ENCODE measurements around the gene MYLK. TPM values are rescaled to one million over a fixed set of nuclear protein-coding genes. Genes with fewer than 3 reads are reported as not detected.

MYLK gene
- total RNA-seq, 4 donors from 2014 or later, result 24.6 to 47.0 (median 39.2) TPM

GRCh38 chr3:123864706-123865105 is 19.4 kb downstream of the MYLK start:
- no peak for DNase-seq (ENCODE audit: low spot score in 2 of 2)
- H3K27ac ChIP-seq, result no peak overlapping the region

DNA sequence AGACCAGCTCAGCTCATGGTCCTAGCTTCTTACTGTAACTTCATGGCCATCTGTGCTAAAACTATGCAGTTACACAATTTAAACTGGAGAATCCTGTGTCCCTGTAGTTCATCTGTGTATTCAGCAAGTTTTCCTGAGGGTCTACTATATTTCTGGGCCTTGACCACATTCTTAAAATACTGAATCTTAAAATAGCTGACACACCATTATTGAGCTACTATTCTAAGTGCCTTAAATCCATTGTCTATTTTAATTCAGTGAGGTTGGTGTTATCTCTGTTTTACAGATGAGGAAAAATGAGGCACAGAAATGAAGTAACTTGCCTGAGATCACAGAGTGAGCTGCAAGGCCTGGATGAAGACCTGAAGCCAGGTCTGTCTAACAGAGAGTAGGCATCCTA is 22.0 kb downstream of the MYLK start:
- Histone ChIP-seq H3K4me1 (no peaks in the 10 kb centered on the region), H3K36me3 (no peaks in the 10 kb centered on the region), H3K27me3 (no peaks in the 10 kb centered on the region), H3K27ac (no peak overlapping the region), H3K9me3 (no peaks in the 10 kb centered on the region), H3K4me3 (no peak overlapping the region)
- no peak for DNase-seq (ENCODE audit: low spot score in 2 of 2)
- TF ChIP-seq, protein P1, sequence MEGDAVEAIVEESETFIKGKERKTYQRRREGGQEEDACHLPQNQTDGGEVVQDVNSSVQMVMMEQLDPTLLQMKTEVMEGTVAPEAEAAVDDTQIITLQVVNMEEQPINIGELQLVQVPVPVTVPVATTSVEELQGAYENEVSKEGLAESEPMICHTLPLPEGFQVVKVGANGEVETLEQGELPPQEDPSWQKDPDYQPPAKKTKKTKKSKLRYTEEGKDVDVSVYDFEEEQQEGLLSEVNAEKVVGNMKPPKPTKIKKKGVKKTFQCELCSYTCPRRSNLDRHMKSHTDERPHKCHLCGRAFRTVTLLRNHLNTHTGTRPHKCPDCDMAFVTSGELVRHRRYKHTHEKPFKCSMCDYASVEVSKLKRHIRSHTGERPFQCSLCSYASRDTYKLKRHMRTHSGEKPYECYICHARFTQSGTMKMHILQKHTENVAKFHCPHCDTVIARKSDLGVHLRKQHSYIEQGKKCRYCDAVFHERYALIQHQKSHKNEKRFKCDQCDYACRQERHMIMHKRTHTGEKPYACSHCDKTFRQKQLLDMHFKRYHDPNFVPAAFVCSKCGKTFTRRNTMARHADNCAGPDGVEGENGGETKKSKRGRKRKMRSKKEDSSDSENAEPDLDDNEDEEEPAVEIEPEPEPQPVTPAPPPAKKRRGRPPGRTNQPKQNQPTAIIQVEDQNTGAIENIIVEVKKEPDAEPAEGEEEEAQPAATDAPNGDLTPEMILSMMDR (IDR thresholded peaks at IDR 0.05), result no peak
- TF ChIP-seq POLR2A (IDR thresholded peaks at IDR 0.05) (no peak), POLR2AphosphoS5 (IDR thresholded peaks at IDR 0.05) (no peak), EP300 (IDR thresholded peaks at IDR 0.05) (no peak)

More at GRCh38 chr3:123864706-123865105, 19.4 kb downstream of the MYLK start:
- Histone ChIP-seq H3K27me3 (no peaks in the 10 kb centered on the region), H3K4me3 (no peak overlapping the region), H3K9me3 (no peaks in the 10 kb centered on the region), H3K36me3 (no peaks in the 10 kb centered on the region), H3K4me1 (no peaks in the 10 kb centered on the region)
- WGBS, result 98% methylated on average over 4 of the region's 4 CpGs
- TF ChIP-seq POLR2A (IDR thresholded peaks at IDR 0.05), result no peak
- TF ChIP-seq, protein P1 (IDR thresholded peaks at IDR 0.05), result no peak
- TF ChIP-seq POLR2AphosphoS5 (IDR thresholded peaks at IDR 0.05), result no peak

DNA sequence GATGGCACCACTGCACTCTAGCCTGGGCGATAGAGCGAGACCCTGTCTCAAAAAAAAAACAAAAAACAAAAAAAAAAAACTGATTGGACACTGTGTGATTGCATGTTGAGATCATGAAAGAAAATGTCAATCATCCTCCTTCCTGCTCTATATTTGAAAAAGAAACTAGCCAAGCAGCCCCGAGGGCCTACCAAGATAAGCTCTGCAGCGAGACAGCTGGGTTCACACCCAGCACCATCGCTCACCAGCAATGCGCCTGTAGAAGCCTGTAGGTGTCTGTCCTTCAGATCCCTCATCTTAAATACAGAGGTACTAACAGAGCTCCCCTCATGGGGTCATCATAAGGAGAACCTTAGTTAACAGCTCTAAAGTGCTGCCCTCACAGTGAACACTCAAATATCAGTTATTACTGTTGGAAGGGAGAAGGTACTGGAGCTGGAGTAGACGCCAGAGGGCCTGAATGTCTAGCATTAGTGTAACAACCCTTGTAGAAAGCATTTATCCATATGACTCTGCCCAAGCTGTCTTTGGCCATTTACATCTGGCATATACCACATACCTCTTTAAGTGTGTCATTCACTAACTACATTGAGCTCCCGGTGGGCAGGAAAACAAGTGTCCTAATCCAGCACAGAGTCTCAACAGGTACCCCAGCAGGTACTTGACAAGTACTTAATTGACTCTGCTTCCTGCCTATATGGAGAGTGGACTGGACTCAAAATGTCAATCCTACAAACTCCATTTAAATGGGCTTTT is 22.9 kb downstream of the MYLK start:
- no peaks in the 10 kb centered on the region for H3K27me3 ChIP-seq
- no peak overlapping the region for H3K27ac ChIP-seq
- H3K4me1 ChIP-seq, result no peaks in the 10 kb centered on the region
- TF ChIP-seq, protein P1 (IDR thresholded peaks at IDR 0.05), result no peak
- no peak for TF ChIP-seq EP300 (IDR thresholded peaks at IDR 0.05)
- H3K36me3 ChIP-seq, result no peaks in the 10 kb centered on the region
- H3K4me3 ChIP-seq, result no peak overlapping the region
- DNase-seq (ENCODE audit: low spot score in 2 of 2), result no peak
- 71% methylated on average over 8 of the region's 8 CpGs for WGBS
- no peaks in the 10 kb centered on the region for H3K9me3 ChIP-seq

DNA sequence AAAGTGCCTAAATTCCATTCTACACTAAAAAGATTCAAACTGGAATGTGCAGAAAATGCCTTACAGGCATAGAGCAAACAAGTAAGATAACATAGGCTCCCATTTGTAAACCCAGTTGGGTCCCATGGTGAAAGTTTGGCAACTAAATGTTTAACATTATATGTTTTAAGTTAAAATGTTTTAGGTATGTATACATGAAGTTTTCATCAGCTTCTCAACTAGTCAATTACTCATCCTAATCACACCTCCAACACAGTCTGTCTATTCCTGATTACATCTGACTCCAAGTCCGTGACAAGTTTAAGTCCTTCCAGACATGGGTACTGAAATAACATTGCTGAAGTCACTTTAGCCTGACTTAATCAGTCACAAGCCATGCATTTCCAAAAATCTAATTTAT is 25.0 kb downstream of the MYLK start:
- Histone ChIP-seq H3K4me3 (no peak overlapping the region), H3K9me3 (no peaks in the 10 kb centered on the region), H3K4me1 (no peaks in the 10 kb centered on the region), H3K36me3 (no peaks in the 10 kb centered on the region), H3K27me3 (no peaks in the 10 kb centered on the region), H3K27ac (no peak overlapping the region)
- WGBS, result 56% methylated on average over 1 of the region's 1 CpG
- TF ChIP-seq POLR2A (IDR thresholded peaks at IDR 0.05) (no peak), POLR2AphosphoS5 (IDR thresholded peaks at IDR 0.05) (no peak), EP300 (IDR thresholded peaks at IDR 0.05) (no peak)
- TF ChIP-seq, protein P1 (IDR thresholded peaks at IDR 0.05), result no peak
- DNase-seq (ENCODE audit: low spot score in 2 of 2), result no peak

- H3K27me3 ChIP-seq, result no peaks in the 10 kb centered on the region
- H3K36me3 ChIP-seq, result no peaks in the 10 kb centered on the region
- DNase-seq (ENCODE audit: low spot score in 2 of 2), result no peak
- no peak overlapping the region for H3K4me3 ChIP-seq
- TF ChIP-seq, protein P1 (IDR thresholded peaks at IDR 0.05), result no peak
- TF ChIP-seq POLR2AphosphoS5 (IDR thresholded peaks at IDR 0.05), result no peak
- no peak for TF ChIP-seq EP300 (IDR thresholded peaks at IDR 0.05)
- TF ChIP-seq POLR2A (IDR thresholded peaks at IDR 0.05), result no peak
- no peaks in the 10 kb centered on the region for H3K9me3 ChIP-seq
- 91% methylated on average over 2 of the region's 2 CpGs for WGBS
- H3K4me1 ChIP-seq, result no peaks in the 10 kb centered on the region
- H3K27ac ChIP-seq, result no peak overlapping the region
These were observed 29.2 kb downstream of the MYLK start for GRCh38 chr3:123854905-123855304.

Data from suprapubic skin (tissue), 4 donors.